Glutamatergic neuron (in vitro differentiated cells): ENCODE results near the gene ATXN10. TPM values are rescaled to one million over a fixed set of nuclear protein-coding genes. Genes with fewer than 3 reads are reported as not detected.
A peak's percentile ranks its signal among the peaks of the same experiment; 100 is the strongest.

Experiments
- DNase-seq: peaks from one replicate; pipeline ENCODE4 v3.0.0; 2022
- H3K27ac Mint-ChIP-seq: one replicate; pipeline ENCODE4 v1.8.0; 2020; ENCODE audit warnings: mild to moderate bottlenecking, mixed read lengths, inconsistent platforms; ENCODE audit not compliant: unreplicated experiment
- H3K27me3 Mint-ChIP-seq: one replicate; pipeline ENCODE4 v1.8.0; 2020; ENCODE audit warnings: mild to moderate bottlenecking, moderate library complexity, mixed read lengths, inconsistent platforms; ENCODE audit not compliant: unreplicated experiment
- H3K36me3 Mint-ChIP-seq: one replicate; pipeline ENCODE4 v1.8.0; 2020; ENCODE audit warnings: mild to moderate bottlenecking, mixed read lengths, inconsistent platforms; ENCODE audit not compliant: unreplicated experiment
- H3K4me1 Mint-ChIP-seq: one replicate; pipeline ENCODE4 v1.8.0; 2020; ENCODE audit warnings: mild to moderate bottlenecking, low read depth, mixed read lengths, inconsistent platforms; ENCODE audit not compliant: unreplicated experiment
- H3K4me3 Mint-ChIP-seq: one replicate; pipeline ENCODE4 v1.8.0; 2020; ENCODE audit warnings: mild to moderate bottlenecking, mixed read lengths, inconsistent platforms; ENCODE audit not compliant: unreplicated experiment
- H3K9me3 Mint-ChIP-seq: one replicate; pipeline ENCODE4 v1.8.0; 2020; ENCODE audit warnings: mild to moderate bottlenecking, moderate library complexity, mixed read lengths, inconsistent platforms; ENCODE audit not compliant: unreplicated experiment
- total RNA-seq: library from RNA; stranded (reverse); fragmentation: NEBNext Ultra II Directional; extraction: Animal tissue kit (Norgen Biotek cat#: 25700); gene quantifications from one replicate; pipeline ENCODE4 v1.2.1, GENCODE V29; 2021; ENCODE audit not compliant: unreplicated experiment
- TF ChIP-seq, protein P1 (sequence below): fragments of 200-600 bp; sonication (generic); IDR thresholded peaks from one replicate; pipeline ENCODE4 v1.5.0; 2021; ENCODE audit not compliant: partially characterized antibody, unreplicated experiment

The ATXN10 gene
- total RNA-seq, 1 donor from 2014 or later = 191 TPM

DNA sequence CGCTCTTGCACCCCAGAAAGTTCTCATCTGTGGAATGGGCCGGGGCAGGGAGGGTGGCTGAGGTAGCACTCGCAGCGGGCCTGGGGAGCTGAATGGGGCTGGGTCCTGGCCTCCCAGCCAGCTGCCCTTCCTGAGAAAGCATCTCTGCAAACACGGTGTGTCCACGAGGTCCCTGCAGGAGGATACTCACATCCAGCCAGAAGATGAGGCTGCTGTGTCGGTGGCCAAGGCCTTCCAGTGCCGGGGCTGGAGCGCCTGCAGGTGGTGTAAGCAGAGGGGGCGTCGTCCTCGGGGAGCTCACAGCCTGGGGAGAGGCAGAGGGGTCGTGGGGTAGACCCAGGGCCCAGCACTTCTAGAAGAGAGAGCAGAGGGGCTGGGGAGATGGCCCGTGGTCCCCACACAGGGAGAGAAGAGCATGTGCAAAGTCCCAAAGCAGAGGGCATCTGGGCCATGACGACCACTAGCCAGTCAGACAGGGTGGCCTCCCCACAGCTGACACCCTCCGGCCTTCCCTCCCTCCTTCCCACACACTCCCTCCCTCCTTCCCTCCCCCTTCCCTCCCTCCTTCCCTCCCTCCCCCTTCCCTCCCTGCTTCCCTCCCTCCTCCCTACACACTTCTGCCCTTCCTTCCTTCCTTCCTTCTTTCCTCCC, 207.4 kb downstream of the ATXN10 start:
- Mint-ChIP-seq H3K36me3 (peaks cover 6% of the 10 kb centered on the region), H3K9me3 (no peaks in the 10 kb centered on the region), H3K27me3 (peaks cover 3% of the 10 kb centered on the region), H3K4me3 (no peak overlapping the region), H3K27ac (no peak overlapping the region), H3K4me1 (peaks cover 6% of the 10 kb centered on the region)
- TF ChIP-seq, protein P1, sequence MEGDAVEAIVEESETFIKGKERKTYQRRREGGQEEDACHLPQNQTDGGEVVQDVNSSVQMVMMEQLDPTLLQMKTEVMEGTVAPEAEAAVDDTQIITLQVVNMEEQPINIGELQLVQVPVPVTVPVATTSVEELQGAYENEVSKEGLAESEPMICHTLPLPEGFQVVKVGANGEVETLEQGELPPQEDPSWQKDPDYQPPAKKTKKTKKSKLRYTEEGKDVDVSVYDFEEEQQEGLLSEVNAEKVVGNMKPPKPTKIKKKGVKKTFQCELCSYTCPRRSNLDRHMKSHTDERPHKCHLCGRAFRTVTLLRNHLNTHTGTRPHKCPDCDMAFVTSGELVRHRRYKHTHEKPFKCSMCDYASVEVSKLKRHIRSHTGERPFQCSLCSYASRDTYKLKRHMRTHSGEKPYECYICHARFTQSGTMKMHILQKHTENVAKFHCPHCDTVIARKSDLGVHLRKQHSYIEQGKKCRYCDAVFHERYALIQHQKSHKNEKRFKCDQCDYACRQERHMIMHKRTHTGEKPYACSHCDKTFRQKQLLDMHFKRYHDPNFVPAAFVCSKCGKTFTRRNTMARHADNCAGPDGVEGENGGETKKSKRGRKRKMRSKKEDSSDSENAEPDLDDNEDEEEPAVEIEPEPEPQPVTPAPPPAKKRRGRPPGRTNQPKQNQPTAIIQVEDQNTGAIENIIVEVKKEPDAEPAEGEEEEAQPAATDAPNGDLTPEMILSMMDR = no peak
- DNase-seq = no peak

DNA sequence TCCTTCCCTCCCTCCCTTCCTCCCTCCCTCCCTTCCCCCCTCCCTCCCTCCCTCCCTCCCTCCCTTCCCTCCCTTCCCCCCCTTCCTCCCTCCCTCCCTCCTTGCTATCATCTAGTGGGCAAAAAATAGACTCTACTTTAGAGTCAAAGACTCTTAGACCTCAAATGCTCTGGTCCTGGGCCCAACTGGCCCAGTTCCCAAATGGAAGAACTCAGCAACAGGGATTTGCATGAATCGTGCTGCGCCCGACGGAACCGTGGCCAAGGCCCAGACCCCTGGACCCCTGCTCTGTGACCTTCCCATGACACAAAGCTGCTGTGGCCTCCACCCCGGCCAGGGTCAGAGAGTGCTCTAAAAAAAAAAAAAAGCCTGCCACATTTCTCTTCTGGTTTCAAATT, 207.9 kb downstream of the ATXN10 start:
- TF ChIP-seq, protein P1 = no peak
- DNase-seq = no peak
- Mint-ChIP-seq H3K9me3 (no peaks in the 10 kb centered on the region), H3K4me1 (peaks cover 6% of the 10 kb centered on the region), H3K4me3 (no peak overlapping the region), H3K27me3 (peaks cover 3% of the 10 kb centered on the region), H3K27ac (no peak overlapping the region), H3K36me3 (peaks cover under 1% of the 10 kb centered on the region)

DNA sequence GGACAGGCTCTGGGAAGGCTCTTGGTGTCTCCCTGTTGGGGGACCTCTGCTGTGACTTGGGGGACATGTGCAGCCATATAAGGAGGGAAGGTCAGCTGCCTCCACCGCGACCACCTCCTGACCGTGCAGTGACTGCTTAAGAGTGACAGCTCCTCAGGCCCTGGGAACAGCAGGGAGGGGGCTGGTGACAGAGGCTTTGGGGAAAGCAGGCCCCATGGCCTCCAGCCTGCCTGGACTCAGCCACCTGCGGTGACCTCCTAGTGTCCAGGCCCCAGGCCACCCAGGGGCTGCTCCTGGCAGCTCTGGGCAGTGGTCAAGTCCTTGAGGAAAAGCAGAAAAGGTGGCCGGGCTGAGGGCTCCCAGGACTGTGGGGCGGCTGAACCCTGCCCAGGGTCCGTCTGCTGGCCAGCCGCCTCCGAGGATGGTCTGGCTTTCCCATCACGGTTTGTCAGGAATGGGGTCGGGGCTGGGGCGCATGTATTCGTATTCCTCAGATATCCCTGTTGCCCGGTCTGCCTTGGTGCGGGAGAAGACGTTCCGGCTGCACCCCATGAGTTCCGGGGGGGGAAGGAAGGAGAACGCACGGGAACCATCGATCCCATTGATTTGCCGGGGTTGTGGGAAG, 208.6 kb downstream of the ATXN10 start:
- Mint-ChIP-seq H3K4me1 (peaks cover 6% of the 10 kb centered on the region), H3K27ac (no peak overlapping the region), H3K27me3 (peaks cover 3% of the 10 kb centered on the region), H3K9me3 (no peaks in the 10 kb centered on the region), H3K4me3 (peak overlapping the region; percentile 11), H3K36me3 (no peaks in the 10 kb centered on the region)
- DNase-seq = no peak
- TF ChIP-seq, protein P1 = no peak

DNA sequence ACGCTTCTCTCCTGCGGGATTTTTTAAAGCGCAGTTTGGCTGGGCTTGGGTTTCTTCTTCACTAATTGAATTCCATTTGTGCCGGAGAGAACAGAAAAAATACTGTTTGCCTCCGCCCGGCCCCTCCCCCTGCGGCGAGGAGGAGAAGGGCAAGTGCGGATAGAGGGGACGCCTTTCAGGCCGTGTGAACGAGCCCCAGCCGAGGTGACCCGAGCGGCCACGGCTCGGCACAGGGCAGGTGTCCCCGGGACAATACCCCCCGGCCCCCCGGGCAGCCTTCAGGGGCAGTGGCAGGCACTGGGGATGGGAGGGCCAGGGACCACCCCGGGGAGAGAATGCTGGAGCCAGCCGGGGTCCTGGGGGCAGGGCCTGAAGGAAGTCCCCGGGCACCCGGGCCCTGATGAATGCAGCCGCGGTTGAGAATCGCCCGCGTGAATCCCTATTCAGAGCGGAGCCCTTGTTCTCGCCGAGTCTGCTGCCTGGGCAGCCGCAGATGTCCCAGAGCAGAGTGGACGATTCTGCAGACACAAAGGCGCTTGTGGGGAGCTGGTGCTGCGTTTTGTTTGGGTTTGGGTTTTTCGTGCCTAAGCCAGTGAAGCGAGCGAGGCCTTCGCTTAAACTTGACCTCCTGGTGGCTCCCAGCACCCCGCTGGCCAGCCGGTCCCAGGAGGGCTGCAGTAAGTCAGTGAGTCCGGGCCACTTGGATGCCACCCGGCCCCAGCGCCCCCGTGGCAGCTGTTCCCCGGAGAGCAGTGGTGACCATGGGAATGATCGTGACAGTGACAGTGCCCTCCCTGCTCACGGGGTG, 209.3 kb downstream of the ATXN10 start:
- no peak overlapping the region for H3K27ac Mint-ChIP-seq
- peaks cover 6% of the 10 kb centered on the region for H3K4me1 Mint-ChIP-seq

More for the DNA sequence above, 209.3 kb downstream of the ATXN10 start:
- H3K27me3 Mint-ChIP-seq = peaks cover 3% of the 10 kb centered on the region
- H3K9me3 Mint-ChIP-seq = no peaks in the 10 kb centered on the region
- H3K36me3 Mint-ChIP-seq = no peaks in the 10 kb centered on the region
- no peak for DNase-seq
- H3K4me3 Mint-ChIP-seq = peak overlapping the region; percentile 11
- TF ChIP-seq, protein P1 = no peak
